ENCODE results near the gene SDCCAG8. TPM values are rescaled to one million over a fixed set of nuclear protein-coding genes. Genes with fewer than 3 reads are reported as not detected.

SDCCAG8 gene
- total and polyA plus RNA-seq, 2 of the 8 experiments (the other 6 are each of a cell fraction or from before 2014, with no cell fraction given), result 15.6 to 21.0 TPM

GRCh38 chr1:243287652-243288051 lies 31.8 kb downstream of the SDCCAG8 start:
- H3K14ac ChIP-seq (ENCODE audit: insufficient read length), result no peak overlapping the region
- H3K27me3 ChIP-seq (replicated peaks in 1 of 4; ENCODE audit: control insufficient read depth in 3 of 4, extremely low read depth in 1 of 4, insufficient read depth in 3 of 4, low read length in 3 of 4), result no peaks in the 10 kb centered on the region
- H3K23ac ChIP-seq (ENCODE audit: insufficient read length), result no peak overlapping the region
- H3K9me3 ChIP-seq (ENCODE audit: insufficient read depth in 2 of 2, low read depth in 1 of 2, low read length in 1 of 2), result no peaks in the 10 kb centered on the region
- H3K4me3 ChIP-seq (ENCODE audit: extremely low read depth in 1 of 4, insufficient read depth in 2 of 4, low read depth in 3 of 4, low read length in 4 of 4), result no peak overlapping the region
- FAIRE-seq, result no peak
- no peaks in the 10 kb centered on the region for H3K79me2 ChIP-seq (ENCODE audit: control insufficient read depth in 1 of 2, insufficient read depth in 2 of 2, low read length in 2 of 2)
- no peak overlapping the region for H3K18ac ChIP-seq (ENCODE audit: extremely low read depth, low read length)
- no peak overlapping the region for H4K8ac ChIP-seq (ENCODE audit: extremely low read depth, insufficient read depth, low read length)
- no peak overlapping the region for H2BK120ac ChIP-seq (replicated peaks; ENCODE audit: low read depth, low read length)
- no peak overlapping the region for H2AFZ ChIP-seq (ENCODE audit: low read length)
- H3K9ac ChIP-seq (replicated peaks in 1 of 4; ENCODE audit: extremely low read depth in 1 of 4, low read depth in 3 of 4, low read length in 3 of 4), result no peak overlapping the region
- H3K56ac ChIP-seq (replicated peaks; ENCODE audit: insufficient read length, low read depth, low read length), result no peak overlapping the region
- no peak for DNase-seq (ENCODE audit: low read depth in 1 of 2, low spot score in 2 of 2)
- no peaks in the 10 kb centered on the region for H3K23me2 ChIP-seq (ENCODE audit: low read depth, low read length)
- peaks cover 0 to 3% (median under 1%) of the 10 kb centered on the region in 4 experiments; a peak in 2 of 7 replicates for H3K4me1 ChIP-seq (replicated peaks in 1 of 4; ENCODE audit: control insufficient read depth in 3 of 4, insufficient read depth in 4 of 4, low read length in 3 of 4)
- H3K27ac ChIP-seq (ENCODE audit: low read depth, low read length), result no peak overlapping the region
- H2BK20ac ChIP-seq (ENCODE audit: low read length), result no peak overlapping the region
- H4K91ac ChIP-seq (replicated peaks; ENCODE audit: insufficient read length, low read length), result no peak overlapping the region
- peaks cover 0 to 1% of the 10 kb centered on the region in 2 experiments for H4K20me1 ChIP-seq (replicated peaks in 1 of 2; ENCODE audit: control insufficient read depth in 1 of 2, insufficient read depth in 2 of 2, low read length in 2 of 2)
- H2BK12ac ChIP-seq (ENCODE audit: low read depth, low read length), result no peak overlapping the region
- TF ChIP-seq BACH1 (IDR thresholded peaks at IDR 0.05; ENCODE audit: low read length) (no peak), FOSL1 (IDR thresholded peaks at IDR 0.05; ENCODE audit: insufficient read depth, low read depth, low read length) (no peak), RXRA (IDR thresholded peaks at IDR 0.05; ENCODE audit: insufficient read depth, low read depth, low read length) (no peak), SRF (IDR thresholded peaks at IDR 0.05; ENCODE audit: low read depth, low read length) (no peak)
- no peaks in the 10 kb centered on the region for H3K79me1 ChIP-seq (ENCODE audit: low read depth, low read length)
- no peak overlapping the region for H3K4me2 ChIP-seq (ENCODE audit: insufficient read depth in 1 of 2, low read depth in 2 of 2, low read length in 2 of 2)
- no peak overlapping the region for H2BK5ac ChIP-seq (ENCODE audit: low read depth, low read length)
- 70% methylated on average over 1 of the region's 1 CpG; no CpG with 5 or more reads in 1 of the 2 experiments for WGBS, 2 experiments (ENCODE audit: extremely low coverage in 1 of 2, insufficient coverage in 1 of 2, insufficient read length in 1 of 2, insufficient replicate concordance in 2 of 2, low coverage in 1 of 2, low lambda C conversion rate in 2 of 2, missing lambda C conversion rate in 1 of 2)
- ChIA-PET POLR2A (ENCODE audit: partially characterized antibody) (interaction anchor here (1.2 kb wide), 1 partner anchor 33 kb away, joined by 4 read pairs; the partner anchor contains the start of gene CEP170), CTCF (ENCODE audit: partially characterized antibody) (no interaction called here)
- no peak overlapping the region for H3K4ac ChIP-seq (replicated peaks; ENCODE audit: insufficient read length, low read depth, low read length)
- no peak overlapping the region for H2BK15ac ChIP-seq (ENCODE audit: low read length)
- no peak overlapping the region for H2AK5ac ChIP-seq (ENCODE audit: low read depth, low read length)
- peaks cover 0 to 4% (median 0%) of the 10 kb centered on the region in 4 experiments; a peak in 2 of 8 replicates for H3K36me3 ChIP-seq (ENCODE audit: control insufficient read depth in 2 of 4, insufficient read depth in 4 of 4, low read length in 3 of 4)
- H4K5ac ChIP-seq (ENCODE audit: insufficient read length, low read depth, low read length), result no peak overlapping the region

Data from H1 (cell line).